DMS79 treated with DMSO at 0.1 percent for 48 hours (cell line): ENCODE measurements around the gene WEE1.
"Not testable (repeated sequence)": the region's sequence is repeated elsewhere in the genome, so short reads cannot be mapped to it uniquely, and the experiment has no call there.

ENCODE experiments used
- DNase-seq: peaks from one replicate; lab custom pipeline; 2025; lab: John Stamatoyannopoulos, UW

Gene WEE1

GRCh38 chr11:9596926-9597464 lies 23.5 kb downstream of the WEE1 start:
- DNase-seq = no peak

DNA sequence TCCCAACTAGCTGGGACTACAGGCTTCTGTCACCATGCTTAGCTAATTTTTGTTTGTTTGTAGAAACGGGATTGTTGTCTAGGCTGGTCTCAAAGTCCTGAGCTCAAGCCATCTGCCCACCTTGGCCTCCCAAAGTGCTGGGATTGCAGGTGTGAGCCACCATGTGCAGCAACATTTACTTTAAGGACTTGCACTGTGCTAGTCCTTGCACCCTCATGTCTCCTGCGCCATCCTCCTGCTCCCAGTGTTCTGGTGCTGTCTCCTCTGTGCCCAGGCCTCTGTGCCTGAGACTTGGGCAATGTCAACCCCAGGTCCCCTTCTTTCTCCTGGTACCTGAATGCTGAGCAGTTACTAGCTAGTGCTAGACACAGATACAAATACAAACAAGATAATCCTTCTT lies 26.7 kb downstream of the WEE1 start:
- no peak for DNase-seq

DNA sequence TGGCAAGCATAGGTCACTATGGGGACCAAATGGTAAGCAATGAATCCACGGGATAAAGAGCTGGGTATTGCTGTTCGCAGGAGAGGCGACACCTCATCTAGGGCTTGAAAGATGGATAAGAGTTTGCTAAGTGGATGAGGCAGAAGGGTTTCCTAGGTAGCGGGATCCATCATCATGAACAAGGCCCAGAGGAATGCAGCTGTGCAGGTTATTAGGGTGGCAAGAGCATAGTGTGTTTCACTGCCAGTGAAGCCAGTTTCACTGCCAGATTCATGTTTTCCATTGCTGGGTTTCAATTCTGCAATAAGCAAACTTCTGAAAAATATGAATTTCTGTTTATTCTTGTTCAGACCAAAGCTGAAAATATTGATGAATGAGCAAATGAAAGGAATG lies 27.2 kb downstream of the WEE1 start:
- peak; percentile 19 for DNase-seq

- peak; percentile 20 for DNase-seq
These were observed 27.8 kb downstream of the WEE1 start for GRCh38 chr11:9601037-9601875.

GRCh38 chr11:9601876-9602199 lies 28.4 kb downstream of the WEE1 start:
- no peak for DNase-seq

DNA sequence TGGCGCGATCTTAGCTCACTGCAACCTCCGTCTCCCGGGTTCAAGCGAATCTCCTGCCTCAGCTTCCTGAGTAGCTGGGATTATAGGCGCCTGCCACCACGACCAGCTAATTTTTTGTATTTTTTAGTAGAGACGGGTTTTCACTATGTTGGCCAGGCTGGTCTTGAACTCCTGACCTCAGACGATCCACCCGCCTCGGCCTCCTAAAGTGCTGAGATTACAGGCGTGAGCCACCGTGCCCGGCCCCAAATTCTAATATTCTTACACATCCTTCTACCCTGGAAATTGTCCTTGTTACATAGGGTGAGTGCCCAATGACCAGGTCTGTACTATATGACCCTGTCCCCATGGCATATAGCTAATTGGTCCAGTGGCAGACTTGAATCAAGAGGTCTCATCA lies 29.7 kb downstream of the WEE1 start:
- not testable (repeated sequence) for DNase-seq

- DNase-seq = no peak
These were observed 30.7 kb downstream of the WEE1 start for GRCh38 chr11:9604134-9604533.

DNA sequence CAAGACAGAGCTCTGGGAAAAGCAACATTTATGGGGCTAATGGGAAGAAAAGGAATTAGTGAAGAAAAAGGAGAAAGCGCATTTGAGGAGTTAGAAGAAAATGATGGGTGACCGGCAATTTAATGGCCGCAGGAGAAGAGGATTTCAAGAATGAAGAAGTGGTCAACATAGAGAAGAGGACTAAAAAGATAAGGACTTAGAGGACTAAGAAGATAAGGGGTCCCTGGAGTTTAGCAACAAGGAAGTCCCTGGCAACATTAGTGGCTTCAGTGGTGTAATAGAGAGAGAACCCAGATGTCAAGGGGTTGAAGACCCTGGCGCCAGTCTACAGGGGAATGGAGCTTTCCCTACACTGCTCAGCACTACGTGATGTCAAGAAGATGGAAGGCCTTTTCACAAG lies 32.3 kb downstream of the WEE1 start:
- no peak for DNase-seq

GRCh38 chr11:9606809-9607510 lies 33.5 kb downstream of the WEE1 start:
- DNase-seq = no peak

- no peak for DNase-seq
These were observed 34.0 kb downstream of the WEE1 start for GRCh38 chr11:9607511-9607899.

GRCh38 chr11:9609002-9609759 lies 35.7 kb downstream of the WEE1 start:
- DNase-seq = no peak

- DNase-seq = no peak
These were observed 36.4 kb downstream of the WEE1 start for GRCh38 chr11:9609841-9610240.

DNA sequence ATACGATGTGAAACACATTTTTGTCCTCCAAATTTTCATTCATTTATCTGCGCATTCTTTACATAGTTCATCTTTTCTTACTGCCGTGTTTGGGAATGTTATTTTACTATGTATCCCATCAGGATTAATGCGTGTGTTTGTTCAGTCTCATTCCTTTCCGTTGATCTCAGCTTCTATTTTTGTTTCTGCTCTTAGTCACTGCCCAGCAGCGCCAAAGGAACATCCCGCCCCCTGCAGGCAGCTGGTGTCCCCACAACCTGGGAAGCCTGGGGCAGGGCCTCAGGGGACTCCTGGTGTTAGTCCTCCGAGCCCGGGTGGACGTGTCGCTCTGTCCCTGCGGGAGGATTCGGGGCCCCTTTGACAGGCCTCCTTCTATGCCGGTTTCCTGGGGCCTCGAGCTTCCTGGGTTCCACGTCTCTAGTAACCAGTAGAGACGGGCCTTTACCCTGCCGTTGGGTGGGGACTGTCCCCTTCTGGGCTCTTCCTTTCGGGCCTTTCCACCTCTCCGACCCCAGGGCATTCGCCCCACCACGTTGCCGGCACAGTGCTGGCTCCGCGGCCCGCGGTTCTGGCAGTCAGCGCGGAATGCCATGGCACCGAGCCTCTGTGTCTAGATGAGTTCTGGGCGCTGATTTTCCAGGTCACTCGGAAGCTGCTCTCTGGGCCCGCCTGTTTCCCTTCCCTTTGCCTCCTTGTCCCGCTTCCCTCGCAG lies 39.8 kb downstream of the WEE1 start:
- DNase-seq = peak; percentile 89

DNA sequence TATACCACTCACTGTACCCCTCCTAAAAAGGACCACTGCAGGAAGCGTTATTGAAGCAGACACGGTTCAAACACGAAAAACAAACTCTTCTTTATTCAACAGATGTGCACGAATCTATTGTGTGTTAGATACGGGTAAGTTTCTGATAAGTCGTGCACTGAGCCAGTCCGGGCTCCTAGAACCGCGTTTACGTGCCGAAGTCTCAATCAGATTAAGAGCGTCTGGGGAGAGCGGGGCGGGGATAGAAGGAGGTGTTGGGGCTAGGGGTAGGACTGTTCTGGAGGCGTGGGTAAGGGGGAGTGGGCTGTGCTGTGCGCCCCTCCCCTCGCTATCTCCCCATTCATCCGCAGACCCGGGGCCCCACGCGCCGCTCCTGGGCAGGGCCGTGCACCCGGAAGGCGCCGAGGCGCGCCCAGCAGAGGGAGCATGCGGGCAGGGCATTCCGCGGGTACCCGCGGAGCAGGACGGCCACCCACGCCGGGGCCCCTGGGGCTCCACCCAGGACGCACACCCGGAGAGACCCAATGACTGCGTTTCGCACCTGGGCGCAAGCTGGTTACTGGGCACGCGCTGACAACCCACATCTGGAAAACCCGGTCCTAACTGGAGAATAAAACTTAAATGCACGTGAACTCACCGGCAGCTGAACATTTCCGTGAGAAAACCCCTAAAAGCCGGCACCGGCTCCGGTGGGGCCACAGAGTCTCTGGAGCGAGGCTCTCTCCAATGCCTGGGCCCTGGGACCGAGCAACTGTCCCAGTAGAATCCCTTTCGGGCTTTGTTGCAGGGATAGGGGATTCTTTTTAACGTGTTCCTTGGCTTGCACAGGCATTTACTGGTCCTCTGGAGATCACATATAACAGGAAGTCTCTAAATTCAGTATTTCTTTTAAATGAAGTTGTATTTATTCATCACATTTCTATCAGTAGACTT lies 40.6 kb downstream of the WEE1 start:
- DNase-seq = peak; percentile 91

GRCh38 chr11:9615031-9615451 lies 41.6 kb downstream of the WEE1 start:
- DNase-seq = no peak

DNA sequence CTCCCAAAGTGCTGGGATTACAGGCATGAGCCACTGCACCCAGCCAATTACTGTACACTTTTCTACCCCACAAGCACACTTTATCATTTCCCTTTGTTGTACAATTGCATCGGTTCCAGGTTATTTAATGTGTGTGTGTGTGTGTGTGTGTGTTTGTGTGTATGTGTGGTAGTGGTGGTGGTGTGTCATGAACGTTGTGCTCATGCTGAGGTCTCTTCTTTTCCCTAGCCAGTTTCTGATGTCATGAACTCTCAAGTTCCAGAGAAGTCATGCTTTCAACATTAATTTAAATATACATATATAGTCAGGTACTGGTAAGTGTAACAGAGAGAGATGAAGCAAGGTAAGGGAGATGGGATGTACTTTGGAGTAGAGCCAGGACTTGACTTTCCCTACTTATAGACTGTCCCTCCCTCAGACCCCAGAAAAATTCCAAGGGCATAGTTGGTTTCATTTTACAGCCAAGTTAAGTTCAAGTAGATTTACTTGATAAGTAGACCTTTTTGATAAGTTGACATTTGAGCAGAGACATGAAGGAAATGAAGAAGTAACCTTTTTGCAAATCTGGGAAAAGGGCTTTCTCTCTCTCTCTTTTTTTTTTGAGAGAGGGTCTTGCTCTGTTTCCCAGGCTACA lies 42.7 kb downstream of the WEE1 start:
- no peak for DNase-seq

GRCh38 chr11:9616858-9617257 lies 43.4 kb downstream of the WEE1 start:
- no peak for DNase-seq

DNA sequence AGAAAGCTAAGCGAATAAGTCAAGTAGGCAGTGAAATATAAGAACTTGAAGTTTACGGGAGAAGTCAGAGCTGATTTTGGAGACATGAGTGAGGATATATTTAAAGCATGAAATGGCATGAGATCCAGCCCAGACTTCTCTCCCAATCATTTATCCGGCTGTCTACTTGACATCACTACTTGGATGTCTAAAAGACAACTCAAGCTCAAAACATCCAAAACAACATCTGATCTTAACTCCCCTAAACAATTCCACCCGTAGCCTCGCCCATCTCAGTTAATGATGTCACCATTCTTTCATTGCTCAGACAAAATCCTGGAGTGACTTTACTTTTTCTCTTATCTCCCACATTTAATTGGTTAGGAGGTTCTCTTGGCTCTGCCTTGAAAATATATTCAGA lies 44.5 kb downstream of the WEE1 start:
- DNase-seq = no peak

GRCh38 chr11:9619004-9619403 lies 45.5 kb downstream of the WEE1 start:
- DNase-seq = no peak

GRCh38 chr11:9619971-9620370 lies 46.5 kb downstream of the WEE1 start:
- DNase-seq = no peak
